HCT116 (cell line): ENCODE measurements around the gene HDAC10. TPM values are rescaled to one million over a fixed set of nuclear protein-coding genes. Genes with fewer than 3 reads are reported as not detected.

Experiments used
- ATAC-seq: fragments of 200-7000 bp; cut with Tn5 transposase; 2 replicates; pipeline ENCODE4 v1.9.1; 2020; ENCODE audit warnings: mild to moderate bottlenecking, moderate library complexity
- BruUV-seq: library from RNA; stranded (reverse); fragments of 400-500 nt; replicated peaks from 2 replicates; lab custom pipeline; 2021; lab: Mats Ljungman, UMichigan
- CTCF ChIA-PET: fragments of 300-600 bp; sonication (Branson Sonifier 250); formaldehyde crosslinking; loops from one replicate; lab custom pipeline; 2021; ENCODE audit warnings: antibody characterized with exemption; lab: Charles Lee
- POLR2A ChIA-PET: fragments of 300-600, 350-600 bp; sonication (Branson Sonifier 250); formaldehyde crosslinking; loops from one replicate; lab custom pipeline; 2021; ENCODE audit warnings: antibody characterized with exemption; lab: Charles Lee
- RAD21 ChIA-PET, 2 experiments: fragments of 300-600 bp; sonication (Branson Sonifier 250); formaldehyde crosslinking; loops; one replicate each; lab custom pipeline; 2023; ENCODE audit warnings: low total read pairs in 2 of 2; ENCODE audit not compliant: uncharacterized antibody in 2 of 2, unreplicated experiment in 2 of 2, low non-redundant PET in 1 of 2; lab: Charles Lee
- DNase-seq: peaks from one replicate; pipeline ENCODE4 v3.0.0-alpha.2; 2010; ENCODE audit warnings: low read depth, low spot score
- H2AFZ ChIP-seq: fragments of 200-600 bp; shearing (Covaris generic), sonication (generic); 2 replicates; pipeline ENCODE4 v1.6.1; 2017; ENCODE audit warnings: low read depth, mixed run types, mixed read lengths, antibody characterized with exemption, low read length; ENCODE audit not compliant: poor library complexity, severe bottlenecking
- H3K27ac ChIP-seq: 2 replicates; pipeline ENCODE4 v1.5.1; 2012; ENCODE audit warnings: low read depth, low read length
- H3K27me3 ChIP-seq: fragments of 200-600 bp; sonication (generic); 2 replicates; pipeline ENCODE4 v1.6.1; 2016; ENCODE audit warnings: mixed run types, low read length, mixed read lengths; ENCODE audit not compliant: insufficient read depth
- H3K36me3 ChIP-seq, 2 experiments: fragments of 200-500 bp in 1 of 2; fragments of 200-600 bp in 1 of 2; sonication (Bioruptor generic) in 1 of 2; sonication (generic) in 1 of 2; 2 replicates each; pipeline versions ENCODE4 v1.5.1 to v1.6.1; 2014 to 2016; ENCODE audit warnings: low read length in 2 of 2, inconsistent platforms in 1 of 2, mixed read lengths in 1 of 2, mixed run types in 1 of 2; ENCODE audit not compliant: insufficient read depth in 2 of 2, control insufficient read depth in 1 of 2
- H3K4me1 ChIP-seq, 2 experiments: fragments of 200-600 bp in 1 of 2; sonication (generic) in 1 of 2; 2 replicates each; pipeline versions ENCODE4 v1.5.1 to v1.6.1; 2012 to 2017; ENCODE audit warnings: low read length in 2 of 2, inconsistent platforms in 1 of 2, mild to moderate bottlenecking in 1 of 2, mixed read lengths in 1 of 2, mixed run types in 1 of 2, moderate library complexity in 1 of 2; ENCODE audit not compliant: insufficient read depth in 2 of 2, control insufficient read depth in 1 of 2
- H3K4me2 ChIP-seq: fragments of 200-600 bp; sonication (generic); 2 replicates; pipeline ENCODE4 v1.6.1; 2017; ENCODE audit warnings: mixed run types, low read length, mixed read lengths
- H3K4me3 ChIP-seq, 2 experiments: fragments of 200-600 bp in 1 of 2; sonication (generic) in 1 of 2; replicated peaks in 1 of 2; 2 replicates each; pipeline ENCODE4 v1.5.1; 2011 to 2016; ENCODE audit warnings: low read length in 2 of 2, control low read depth in 1 of 2, low read depth in 1 of 2, mild to moderate bottlenecking in 1 of 2, mixed read lengths in 1 of 2, mixed run types in 1 of 2
- H3K79me2 ChIP-seq: fragments of 200-600 bp; sonication (generic); 2 replicates; pipeline ENCODE4 v1.6.1; 2017; ENCODE audit warnings: mild to moderate bottlenecking, mixed run types, low read length, moderate library complexity, mixed read lengths; ENCODE audit not compliant: insufficient read depth
- H3K9ac ChIP-seq: fragments of 200-600 bp; sonication (generic); 2 replicates; pipeline ENCODE4 v1.6.1; 2016; ENCODE audit warnings: low read length, mixed read lengths
- H3K9me2 ChIP-seq: fragments of 200-600 bp; sonication (generic), shearing (Covaris generic); 2 replicates; pipeline ENCODE4 v1.6.1; 2017; ENCODE audit warnings: mixed run types, mild to moderate bottlenecking, moderate library complexity; ENCODE audit not compliant: insufficient read depth
- H3K9me3 ChIP-seq, 2 experiments: fragments of 200-500 bp in 1 of 2; fragments of 200-600 bp in 1 of 2; sonication (Bioruptor generic) in 1 of 2; sonication (generic) in 1 of 2; 2 replicates each; pipeline ENCODE4 v1.6.1; 2014 to 2017; ENCODE audit warnings: low read length in 2 of 2, mixed read lengths in 2 of 2, inconsistent platforms in 1 of 2, low read depth in 1 of 2, mild to moderate bottlenecking in 1 of 2, mixed run types in 1 of 2, moderate library complexity in 1 of 2; ENCODE audit not compliant: control insufficient read depth in 1 of 2, insufficient read depth in 1 of 2
- H4K20me1 ChIP-seq: fragments of 200-600 bp; sonication (generic), shearing (Covaris generic); 2 replicates; pipeline ENCODE4 v1.6.1; 2017; ENCODE audit warnings: mixed run types, mild to moderate bottlenecking, moderate library complexity; ENCODE audit not compliant: insufficient read depth
- ATF3 ChIP-seq: IDR thresholded peaks from 2 replicates; pipeline ENCODE4 v1.6.1; 2012
- EZH2 ChIP-seq: fragments of 200-600 bp; sonication (generic); IDR thresholded peaks from 2 replicates; pipeline ENCODE4 v1.6.1; 2017; ENCODE audit warnings: antibody characterized with exemption, mixed run types
- JUND ChIP-seq: IDR thresholded peaks from 2 replicates; pipeline ENCODE4 v1.6.1; 2012
- REST ChIP-seq: IDR thresholded peaks from 2 replicates; pipeline ENCODE4 v1.6.1; 2012; ENCODE audit warnings: low read depth
- SIN3A ChIP-seq: IDR thresholded peaks from 2 replicates; pipeline ENCODE4 v1.6.1; 2012; ENCODE audit warnings: low read depth
- TCF7L2 ChIP-seq: IDR thresholded peaks from 2 replicates; pipeline ENCODE4 v1.7.0; 2011; ENCODE audit warnings: borderline replicate concordance, inconsistent platforms; ENCODE audit not compliant: insufficient read depth, insufficient read length; ENCODE audit errors: extremely low read depth
- intact Hi-C: fragments of 100-400 bp; cut with micrococcal nuclease; formaldehyde crosslinking; loops from 2 replicates; pipeline ENCODE4 v1.10.0; 2022
- total RNA-seq: library from RNA; stranded (reverse); gene quantifications from one replicate; pipeline ENCODE4 v1.2.1, GENCODE V29; 2021; ENCODE audit not compliant: unreplicated experiment
- TF ChIP-seq, protein P1 (sequence below): IDR thresholded peaks from 2 replicates; pipeline ENCODE4 v1.6.1; 2012

Gene HDAC10
- total RNA-seq, 1 experiment from 2014 or later: 67.5 TPM

GRCh38 chr22:50269573-50269969 lies 18.5 kb upstream of the HDAC10 start (continued):
- TF ChIP-seq ATF3 (no peak), TCF7L2 (no peak), SIN3A (no peak), EZH2 (no peak), JUND (no peak)
- TF ChIP-seq, all 23 proteins: peak for 0

GRCh38 chr22:50268655-50269113 lies 17.6 kb upstream of the HDAC10 start:
- H3K36me3 ChIP-seq: no peaks in the 10 kb centered on the region
- RAD21 ChIA-PET: no interaction called here
- no peaks in the 10 kb centered on the region for H3K79me2 ChIP-seq
- intact Hi-C loops: no loop called here
- TF ChIP-seq, protein P1, sequence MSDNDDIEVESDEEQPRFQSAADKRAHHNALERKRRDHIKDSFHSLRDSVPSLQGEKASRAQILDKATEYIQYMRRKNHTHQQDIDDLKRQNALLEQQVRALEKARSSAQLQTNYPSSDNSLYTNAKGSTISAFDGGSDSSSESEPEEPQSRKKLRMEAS: peak; percentile 55; the same call in 1 of the 2 replicates
- TF ChIP-seq REST: no peak
- H3K4me3 ChIP-seq: peak overlapping the region in 1 of 2 experiments; percentile 65; a peak in 1 of 4 replicates
- H3K4me2 ChIP-seq: peak overlapping the region; percentile 88
- H3K9me2 ChIP-seq: no peaks in the 10 kb centered on the region
- H3K27me3 ChIP-seq: no peaks in the 10 kb centered on the region
- POLR2A ChIA-PET: no interaction called here
- no peak for ATAC-seq
- H4K20me1 ChIP-seq: no peaks in the 10 kb centered on the region
- no peak overlapping the region for H2AFZ ChIP-seq
- BruUV-seq: no TSS peak
- CTCF ChIA-PET: no interaction called here
- no peak overlapping the region for H3K9ac ChIP-seq
- peaks cover 27 to 40% of the 10 kb centered on the region in 2 experiments for H3K4me1 ChIP-seq
- DNase-seq: no peak
- peak overlapping the region; percentile 51 for H3K27ac ChIP-seq
- H3K9me3 ChIP-seq: no peaks in the 10 kb centered on the region
